Upper lobe of left lung (tissue), 6 donors: ENCODE data around the gene GATAD2B. TPM values are rescaled to one million over a fixed set of nuclear protein-coding genes. Genes with fewer than 3 reads are reported as not detected.

ENCODE experiments used
- ATAC-seq, 2 donors: fragments of 200-7000 bp; cut with Tn5 transposase; one replicate each; pipeline ENCODE4 v1.9.1; 2022; ENCODE audit warnings: mild to moderate bottlenecking in 2 of 2, moderate library complexity in 2 of 2; ENCODE audit not compliant: low FRiP score in 2 of 2
- DNase-seq, 2 donors: peaks; one replicate each; pipeline ENCODE4 v3.0.0-alpha.2; 2019 to 2020
- H3K27ac ChIP-seq, 4 donors: fragments of 200-600 bp; sonication (generic); one replicate each; pipeline ENCODE4 v1.5.1; 2016 to 2019
- H3K27me3 ChIP-seq, 4 donors: fragments of 200-600 bp; sonication (generic); one replicate each; pipeline ENCODE4 v1.5.1; 2017 to 2019
- H3K36me3 ChIP-seq, 4 donors: fragments of 200-600 bp; sonication (generic); one replicate each; pipeline ENCODE4 v1.5.1; 2016 to 2019
- H3K4me1 ChIP-seq, 4 donors: fragments of 200-600 bp; sonication (generic); one replicate each; pipeline ENCODE4 v1.5.1; 2018 to 2019
- H3K4me3 ChIP-seq, 4 donors: fragments of 200-600 bp; sonication (generic); one replicate each; pipeline ENCODE4 v1.5.1; 2017 to 2019; ENCODE audit warnings: mild to moderate bottlenecking in 2 of 4, moderate library complexity in 1 of 4
- H3K9me3 ChIP-seq, 4 donors: fragments of 200-600 bp; sonication (generic); one replicate each; pipeline ENCODE4 v1.5.1; 2018 to 2019
- CTCF ChIP-seq, 6 experiments: fragments of 450-650 bp in 4 of 6; fragments of 200-600 bp in 2 of 6; sonication (generic) in 2 of 6; IDR thresholded peaks; one replicate each; pipeline ENCODE4 v1.5.1; 2016 to 2019; ENCODE audit warnings: antibody characterized with exemption in 6 of 6
- EP300 ChIP-seq, 4 donors: sonication (generic); formaldehyde crosslinking; IDR thresholded peaks; one replicate each; pipeline ENCODE4 v1.5.1; 2017; ENCODE audit warnings: antibody characterized with exemption in 4 of 4, control low read depth in 2 of 4
- POLR2A ChIP-seq, 4 donors: fragments of 450-650 bp; IDR thresholded peaks; one replicate each; pipeline ENCODE4 v1.5.1; 2016 to 2017; ENCODE audit warnings: antibody characterized with exemption in 4 of 4, mild to moderate bottlenecking in 2 of 4
- POLR2AphosphoS5 ChIP-seq, 2 donors: sonication (generic); formaldehyde crosslinking; IDR thresholded peaks; one replicate each; pipeline ENCODE4 v1.5.1; 2017; ENCODE audit warnings: antibody characterized with exemption in 2 of 2
- WGBS, 2 donors: methylation state at CpG; one replicate each; pipeline ENCODE4 v1.1.5; 2017 to 2018; 5-methylcytosine and 5-hydroxymethylcytosine counted together
- total RNA-seq, 6 donors: library from RNA; depleted of rRNA in 4 of 6; stranded (reverse); fragments of >200 nt in 4 of 6; gene quantifications; one replicate each; pipeline versions ENCODE4 v1.1.0 to v1.2.1, GENCODE V29; 2016 to 2021
- donor health status: DM: no; HTN: no; CAD: no; lungs with moderate emphysema.
- donor health status: DM: no; HTN: yes; CAD: no; lungs with severe emphysema.

The GATAD2B gene
- total RNA-seq, 6 donors from 2014 or later = 16.0 to 50.3 (median 37.8) TPM

GRCh38 chr1:153780551-153780950 is 142.2 kb downstream of the GATAD2B start:
- 82 to 97% methylated on average over 3 to 4 of the region's 4 CpGs for WGBS, 2 donors
- Histone ChIP-seq H3K4me3 (no peak overlapping the region), H3K9me3 (no peaks in the 10 kb centered on the region), H3K27me3 (no peaks in the 10 kb centered on the region), H3K36me3 (peaks cover 0 to 19% (median 0%) of the 10 kb centered on the region in 4 donors), H3K4me1 (peaks cover 35 to 53% (median 49%) of the 10 kb centered on the region in 4 donors), H3K27ac (peak overlapping the region in 2 of 4 donors; percentile 43 to 67)
- no peak for ATAC-seq
- TF ChIP-seq CTCF (IDR thresholded peaks at IDR 0.05) = no peak
- no peak for DNase-seq

- H3K36me3 ChIP-seq = peaks cover 0 to 19% (median 0%) of the 10 kb centered on the region in 4 donors
- H3K9me3 ChIP-seq = no peaks in the 10 kb centered on the region
- 60 to 62% methylated on average over 15 to 17 of the region's 17 CpGs for WGBS, 2 donors
- H3K4me1 ChIP-seq = peaks cover 36 to 55% (median 53%) of the 10 kb centered on the region in 4 donors
- TF ChIP-seq POLR2A (IDR thresholded peaks at IDR 0.05) = no peak
- no peak for TF ChIP-seq EP300 (IDR thresholded peaks at IDR 0.05)
- TF ChIP-seq CTCF (IDR thresholded peaks at IDR 0.05) = no peak
- TF ChIP-seq POLR2AphosphoS5 (IDR thresholded peaks at IDR 0.05) = no peak
- no peak overlapping the region for H3K4me3 ChIP-seq
- H3K27ac ChIP-seq = peak overlapping the region in 3 of 4 donors; percentile 27 to 67 (median 43)
- ATAC-seq (no peak), DNase-seq (no peak)
- no peaks in the 10 kb centered on the region for H3K27me3 ChIP-seq
These were observed 142.8 kb downstream of the GATAD2B start for GRCh38 chr1:153779781-153780541.

GRCh38 chr1:153778824-153779519 is 143.8 kb downstream of the GATAD2B start:
- no peak for ATAC-seq
- Histone ChIP-seq H3K27ac (peak overlapping the region in 1 of 4 donors; percentile 41), H3K9me3 (no peaks in the 10 kb centered on the region), H3K4me1 (peaks cover 46 to 64% (median 60%) of the 10 kb centered on the region in 4 donors), H3K27me3 (no peaks in the 10 kb centered on the region), H3K36me3 (peaks cover 0 to 19% (median 0%) of the 10 kb centered on the region in 4 donors), H3K4me3 (no peak overlapping the region)
- 95 to 97% methylated on average over 14 to 15 of the region's 18 CpGs for WGBS, 2 donors
- DNase-seq = no peak
- TF ChIP-seq EP300 (IDR thresholded peaks at IDR 0.05) = no peak
- TF ChIP-seq CTCF (IDR thresholded peaks at IDR 0.05) = no peak
- TF ChIP-seq POLR2AphosphoS5 (IDR thresholded peaks at IDR 0.05) = no peak
- no peak for TF ChIP-seq POLR2A (IDR thresholded peaks at IDR 0.05)

GRCh38 chr1:153778051-153778823 is 144.5 kb downstream of the GATAD2B start:
- no peak for DNase-seq
- Histone ChIP-seq H3K27me3 (no peaks in the 10 kb centered on the region), H3K4me1 (peaks cover 53 to 68% (median 65%) of the 10 kb centered on the region in 4 donors), H3K27ac (peak overlapping the region in 3 of 4 donors; percentile 1 to 41 (median 33)), H3K4me3 (peak overlapping the region in 3 of 4 donors; percentile 5 to 96 (median 70)), H3K36me3 (peaks cover 0 to 23% (median 3%) of the 10 kb centered on the region in 4 donors), H3K9me3 (no peaks in the 10 kb centered on the region)
- ATAC-seq = no peak
- 88 to 90% methylated on average over 18 to 22 of the region's 22 CpGs for WGBS, 2 donors
- TF ChIP-seq POLR2A (IDR thresholded peaks at IDR 0.05) = no peak
- TF ChIP-seq CTCF (IDR thresholded peaks at IDR 0.05) = no peak
- no peak for TF ChIP-seq POLR2AphosphoS5 (IDR thresholded peaks at IDR 0.05)
- TF ChIP-seq EP300 (IDR thresholded peaks at IDR 0.05) = no peak
